ENCODE measurements around the gene ARHGAP6. TPM values are rescaled to one million over a fixed set of nuclear protein-coding genes. Genes with fewer than 3 reads are reported as not detected.

ARHGAP6 gene
- total and polyA plus RNA-seq, 2 of the 4 experiments (the other 2 are of a cell fraction): 1.4 to 1.8 TPM

DNA sequence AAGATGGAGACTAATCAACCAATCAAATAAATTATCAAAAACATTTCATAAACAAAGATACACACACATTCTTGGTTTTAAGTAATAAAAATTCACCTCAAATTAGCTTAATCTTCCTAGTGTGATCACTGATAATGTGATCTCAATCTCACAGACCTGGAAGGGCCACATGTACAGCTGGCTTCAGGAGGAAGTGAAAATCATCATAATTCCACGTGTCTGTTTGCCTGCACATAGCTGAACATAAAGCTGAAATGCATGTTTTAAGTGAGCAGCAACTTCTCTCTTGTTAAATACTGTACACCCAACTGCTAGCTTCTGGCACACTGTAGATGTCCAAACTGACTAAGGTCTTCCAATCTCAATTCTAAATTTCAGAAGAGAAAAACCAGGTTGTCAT is 53.8 kb downstream of the ARHGAP6 start:
- no TSS peak for BruUV-seq (replicated peaks)
- no peaks in the 10 kb centered on the region for H3K27me3 ChIP-seq (ENCODE audit: control insufficient read depth, insufficient read depth, low read length)

More for the DNA sequence above, 53.8 kb downstream of the ARHGAP6 start:
- Histone ChIP-seq H2AK5ac (ENCODE audit: low read depth, low read length) (no peak overlapping the region), H2BK120ac (ENCODE audit: low read depth, low read length) (no peak overlapping the region), H2BK15ac (ENCODE audit: low read depth, low read length) (no peak overlapping the region), H3K4me2 (ENCODE audit: low read depth, low read length) (no peak overlapping the region), H4K20me1 (ENCODE audit: insufficient read depth, low read length) (no peaks in the 10 kb centered on the region), H4K91ac (ENCODE audit: insufficient read depth, low read depth, low read length) (no peak overlapping the region), H2BK5ac (ENCODE audit: low read depth, low read length, poor library complexity, severe bottlenecking) (no peak overlapping the region), H4K5ac (ENCODE audit: low read depth, low read length) (no peak overlapping the region), H2AK9ac (replicated peaks; ENCODE audit: low read depth, low read length, poor library complexity) (no peak overlapping the region), H3K18ac (ENCODE audit: low read depth, low read length) (no peak overlapping the region), H3K9me3 (ENCODE audit: control insufficient read depth, insufficient read depth, low read length) (no peaks in the 10 kb centered on the region), H3K4me3 (ENCODE audit: insufficient read depth, low read depth, low read length) (no peak overlapping the region), H3K56ac (ENCODE audit: extremely low read depth, insufficient read depth, low read length) (no peak overlapping the region), H3K23ac (ENCODE audit: low read depth, low read length) (no peak overlapping the region), H3K27ac (ENCODE audit: insufficient read depth, low read length) (no peak overlapping the region), H2BK20ac (ENCODE audit: low read depth, low read length) (no peak overlapping the region), H3K36me3 (ENCODE audit: control insufficient read depth, insufficient read depth, low read length) (no peaks in the 10 kb centered on the region), H3K9ac (ENCODE audit: low read depth, low read length) (no peak overlapping the region), H2AFZ (replicated peaks; ENCODE audit: low read length, poor library complexity) (no peak overlapping the region), H3K79me1 (ENCODE audit: low read depth in 1 of 2, low read length in 2 of 2) (no peaks in the 10 kb centered on the region), H3K4me1 (ENCODE audit: control insufficient read depth, insufficient read depth, low read length) (no peaks in the 10 kb centered on the region), H3K4ac (ENCODE audit: low read depth, low read length) (no peak overlapping the region), H3K9me1 (ENCODE audit: insufficient read depth, low read length) (no peaks in the 10 kb centered on the region), H3K14ac (replicated peaks; ENCODE audit: low read depth, low read length) (no peak overlapping the region), H4K8ac (ENCODE audit: low read depth in 2 of 2, low read length in 2 of 2) (no peak overlapping the region)
- dilution Hi-C loops (cut with HindIII; ENCODE audit: low sequenced_read_pairs, unreplicated experiment): no loop called here
- WGBS, 2 experiments (ENCODE audit: extremely low coverage in 2 of 2, insufficient read length in 1 of 2): no CpG with 5 or more reads among the region's 1 CpG
- ATAC-seq (ENCODE audit: low read depth): no peak
- TF ChIP-seq, protein P1, sequence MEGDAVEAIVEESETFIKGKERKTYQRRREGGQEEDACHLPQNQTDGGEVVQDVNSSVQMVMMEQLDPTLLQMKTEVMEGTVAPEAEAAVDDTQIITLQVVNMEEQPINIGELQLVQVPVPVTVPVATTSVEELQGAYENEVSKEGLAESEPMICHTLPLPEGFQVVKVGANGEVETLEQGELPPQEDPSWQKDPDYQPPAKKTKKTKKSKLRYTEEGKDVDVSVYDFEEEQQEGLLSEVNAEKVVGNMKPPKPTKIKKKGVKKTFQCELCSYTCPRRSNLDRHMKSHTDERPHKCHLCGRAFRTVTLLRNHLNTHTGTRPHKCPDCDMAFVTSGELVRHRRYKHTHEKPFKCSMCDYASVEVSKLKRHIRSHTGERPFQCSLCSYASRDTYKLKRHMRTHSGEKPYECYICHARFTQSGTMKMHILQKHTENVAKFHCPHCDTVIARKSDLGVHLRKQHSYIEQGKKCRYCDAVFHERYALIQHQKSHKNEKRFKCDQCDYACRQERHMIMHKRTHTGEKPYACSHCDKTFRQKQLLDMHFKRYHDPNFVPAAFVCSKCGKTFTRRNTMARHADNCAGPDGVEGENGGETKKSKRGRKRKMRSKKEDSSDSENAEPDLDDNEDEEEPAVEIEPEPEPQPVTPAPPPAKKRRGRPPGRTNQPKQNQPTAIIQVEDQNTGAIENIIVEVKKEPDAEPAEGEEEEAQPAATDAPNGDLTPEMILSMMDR (conservative IDR thresholded peaks at IDR 0.05; ENCODE audit: low read depth, low read length): no peak
- no peak for TF ChIP-seq NFE2L2 (IDR thresholded peaks at IDR 0.05; ENCODE audit: low read depth, low read length)
- TF ChIP-seq MAFK (IDR thresholded peaks at IDR 0.05; ENCODE audit: low read depth, low read length): no peak
- no peak for TF ChIP-seq FOS (IDR thresholded peaks at IDR 0.05; ENCODE audit: low read depth, low read length)
- TF ChIP-seq POLR2A (IDR thresholded peaks at IDR 0.05; ENCODE audit: low read depth, low read length): no peak
- TF ChIP-seq BHLHE40 (IDR thresholded peaks at IDR 0.05; ENCODE audit: low read depth, low read length): no peak
- no peak for TF ChIP-seq CEBPB (IDR thresholded peaks at IDR 0.05; ENCODE audit: low read depth, low read length)
- no peak for TF ChIP-seq RCOR1 (IDR thresholded peaks at IDR 0.05; ENCODE audit: insufficient replicate concordance, low read length)
- TF ChIP-seq RAD21 (IDR thresholded peaks at IDR 0.05; ENCODE audit: low read length): no peak
- no peak for TF ChIP-seq ELK1 (IDR thresholded peaks at IDR 0.05; ENCODE audit: borderline replicate concordance, low read depth, low read length)
- TF ChIP-seq RFX5 (IDR thresholded peaks at IDR 0.05; ENCODE audit: low read depth, low read length): no peak
- TF ChIP-seq CHD1 (IDR thresholded peaks at IDR 0.05; ENCODE audit: low read depth, low read length): no peak
- TF ChIP-seq SMC3 (IDR thresholded peaks at IDR 0.05; ENCODE audit: low read depth, low read length): no peak
- in situ Hi-C loops (cut with MboI; ENCODE audit: low sequenced_read_pairs): no loop called here
- no peak for DNase-seq
- intact Hi-C loops (cut with micrococcal nuclease): no loop called here
- ChIA-PET POLR2A (ENCODE audit: unreplicated experiment) (no interaction called here), CTCF (interaction anchor here (0.7 kb wide), 1 partner anchor 672 kb away, joined by 4 read pairs; no protein-coding TSS in a partner anchor)
